ENCODE results near the gene AKAP9.
"Not testable (repeated sequence)": the region's sequence is repeated elsewhere in the genome, so short reads cannot be mapped to it uniquely, and the experiment has no call there.

Gene AKAP9

DNA sequence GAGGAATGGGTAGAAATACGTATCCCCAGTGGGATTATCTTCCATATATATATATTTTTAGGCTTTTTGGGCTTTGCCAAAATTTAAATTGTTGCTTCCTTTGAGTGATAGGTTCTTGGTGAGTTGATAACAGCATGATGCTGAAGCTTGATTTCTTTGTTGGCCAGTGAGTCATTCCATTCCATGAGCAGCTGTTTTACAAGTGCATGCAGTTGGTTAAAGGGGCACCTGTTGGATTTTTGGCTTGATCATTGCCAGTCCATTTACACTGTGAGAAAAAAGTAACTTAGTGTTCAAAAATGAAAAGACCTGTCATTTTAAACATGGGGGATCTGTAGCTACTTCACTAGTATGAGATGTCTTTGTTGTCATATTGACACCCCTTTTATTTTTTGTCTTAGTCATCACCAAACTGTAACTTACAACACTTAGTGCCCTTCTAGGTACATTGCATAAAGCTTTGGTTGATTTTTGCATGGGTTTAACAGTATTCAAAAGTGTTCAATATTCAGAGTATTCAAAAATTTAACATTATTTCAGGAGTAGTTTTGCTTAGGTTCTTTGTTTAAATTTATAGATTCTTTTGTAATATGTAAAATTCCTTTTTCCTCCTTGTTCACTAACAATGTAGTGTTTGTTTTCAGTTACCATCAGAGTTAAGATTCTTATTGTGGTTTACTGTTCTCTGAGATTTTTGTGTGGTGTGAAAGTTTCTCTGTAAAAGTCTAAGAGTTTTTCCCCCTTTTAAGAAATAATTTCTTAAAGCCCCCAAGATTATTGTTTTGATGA is 8.8 kb downstream of the AKAP9 start:
- H3K9me3 ChIP-seq (ENCODE audit: control insufficient read depth, low read length), result no peaks in the 10 kb centered on the region
- no peaks in the 10 kb centered on the region for H3K36me3 ChIP-seq (ENCODE audit: control insufficient read depth, insufficient read depth, low read length)
- H3K4me1 ChIP-seq (ENCODE audit: control insufficient read depth, insufficient read depth, low read length), result no peaks in the 10 kb centered on the region
- H3K27me3 ChIP-seq (ENCODE audit: control insufficient read depth, insufficient read depth, low read length), result no peaks in the 10 kb centered on the region
- no peak overlapping the region for H3K9ac ChIP-seq (ENCODE audit: low read length)
- H3K4me3 ChIP-seq (ENCODE audit: low read length), result no peak overlapping the region

GRCh38 chr7:91953618-91954017 is 13.0 kb downstream of the AKAP9 start:
- no peak overlapping the region for H3K9ac ChIP-seq (ENCODE audit: low read length)
- H3K4me1 ChIP-seq (ENCODE audit: control insufficient read depth, insufficient read depth, low read length), result no peaks in the 10 kb centered on the region
- no peaks in the 10 kb centered on the region for H3K9me3 ChIP-seq (ENCODE audit: control insufficient read depth, low read length)
- no peaks in the 10 kb centered on the region for H3K36me3 ChIP-seq (ENCODE audit: control insufficient read depth, insufficient read depth, low read length)
- no peaks in the 10 kb centered on the region for H3K27me3 ChIP-seq (ENCODE audit: control insufficient read depth, insufficient read depth, low read length)
- no peak overlapping the region for H3K4me3 ChIP-seq (ENCODE audit: low read length)

DNA sequence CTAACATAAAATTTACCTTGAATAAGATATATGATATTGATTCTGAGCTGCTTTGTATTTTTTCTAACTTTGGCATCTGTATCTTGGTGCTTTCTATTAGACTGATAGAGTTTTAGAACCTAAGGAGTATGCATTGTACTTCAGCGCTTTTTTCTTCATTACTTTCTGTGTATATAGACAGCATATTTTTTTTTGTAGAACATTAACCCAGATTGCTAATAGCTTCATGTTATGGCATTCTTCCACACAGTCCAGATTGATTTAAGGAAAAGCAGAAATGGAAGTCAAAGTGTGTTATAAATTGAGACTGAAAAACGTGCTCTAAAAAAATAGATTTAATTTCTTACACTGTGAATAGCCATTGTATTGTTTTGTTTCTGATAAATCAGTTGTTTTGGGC is 15.8 kb downstream of the AKAP9 start:
- not testable (repeated sequence) for H3K4me3 ChIP-seq (ENCODE audit: low read length); H3K27me3 ChIP-seq (ENCODE audit: control insufficient read depth, insufficient read depth, low read length); H3K36me3 ChIP-seq (ENCODE audit: control insufficient read depth, insufficient read depth, low read length)

DNA sequence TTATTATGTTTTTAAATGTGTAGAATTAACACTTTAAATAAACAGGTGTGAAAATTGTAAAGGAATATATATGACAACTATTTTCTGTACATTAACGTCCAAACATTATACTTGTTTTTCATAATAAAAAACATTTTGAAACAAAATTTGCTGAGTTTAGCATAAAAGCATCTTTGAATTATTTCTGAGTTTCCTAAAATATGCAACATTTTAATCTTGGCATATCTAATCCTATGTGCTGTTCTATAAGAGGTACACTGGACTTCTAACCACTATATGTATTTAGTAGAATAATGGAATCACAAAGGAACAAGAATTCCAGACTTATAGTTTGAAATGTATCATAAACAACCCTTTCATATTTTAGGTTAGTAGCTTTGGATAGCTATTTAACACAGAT is 16.6 kb downstream of the AKAP9 start:
- H3K4me3 ChIP-seq (ENCODE audit: low read length), result no peak overlapping the region
- H3K27me3 ChIP-seq (ENCODE audit: control insufficient read depth, insufficient read depth, low read length), result no peaks in the 10 kb centered on the region
- no peak overlapping the region for H3K9ac ChIP-seq (ENCODE audit: low read length)
- no peaks in the 10 kb centered on the region for H3K36me3 ChIP-seq (ENCODE audit: control insufficient read depth, insufficient read depth, low read length)
- H3K9me3 ChIP-seq (ENCODE audit: control insufficient read depth, low read length), result no peaks in the 10 kb centered on the region
- H3K4me1 ChIP-seq (ENCODE audit: control insufficient read depth, insufficient read depth, low read length), result no peaks in the 10 kb centered on the region

More for the DNA sequence above, 15.8 kb downstream of the AKAP9 start:
- not testable (repeated sequence) for H3K9ac ChIP-seq (ENCODE audit: low read length); H3K9me3 ChIP-seq (ENCODE audit: control insufficient read depth, low read length); H3K4me1 ChIP-seq (ENCODE audit: control insufficient read depth, insufficient read depth, low read length)

GRCh38 chr7:91957823-91958222 is 17.2 kb downstream of the AKAP9 start:
- no peak overlapping the region for H3K9ac ChIP-seq (ENCODE audit: low read length)
- no peaks in the 10 kb centered on the region for H3K4me1 ChIP-seq (ENCODE audit: control insufficient read depth, insufficient read depth, low read length)
- H3K36me3 ChIP-seq (ENCODE audit: control insufficient read depth, insufficient read depth, low read length), result no peaks in the 10 kb centered on the region
- H3K9me3 ChIP-seq (ENCODE audit: control insufficient read depth, low read length), result no peaks in the 10 kb centered on the region
- no peak overlapping the region for H3K4me3 ChIP-seq (ENCODE audit: low read length)
- H3K27me3 ChIP-seq (ENCODE audit: control insufficient read depth, insufficient read depth, low read length), result no peaks in the 10 kb centered on the region

DNA sequence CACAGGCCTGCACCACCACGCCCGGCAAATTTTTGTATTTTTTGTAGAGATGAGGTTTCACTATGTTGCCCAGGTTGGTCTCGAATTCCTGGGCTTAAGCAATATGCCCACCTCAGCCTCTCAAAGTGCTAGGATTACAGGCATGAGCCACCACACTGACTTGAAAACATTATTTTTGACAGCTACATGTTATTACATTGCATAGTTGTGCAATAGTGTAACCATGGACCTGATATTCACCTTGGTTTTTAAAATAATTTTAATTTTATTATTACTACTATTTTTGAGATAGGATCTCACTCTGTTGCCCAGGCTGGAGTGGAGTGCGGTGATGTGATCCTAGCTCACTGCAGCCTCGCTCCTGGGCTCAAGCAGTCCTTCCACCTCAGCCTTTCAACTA is 18.4 kb downstream of the AKAP9 start:
- Histone ChIP-seq H3K36me3 (ENCODE audit: control insufficient read depth, insufficient read depth, low read length) (no peaks in the 10 kb centered on the region), H3K9ac (ENCODE audit: low read length) (no peak overlapping the region), H3K9me3 (ENCODE audit: control insufficient read depth, low read length) (no peaks in the 10 kb centered on the region), H3K4me1 (ENCODE audit: control insufficient read depth, insufficient read depth, low read length) (no peaks in the 10 kb centered on the region), H3K27me3 (ENCODE audit: control insufficient read depth, insufficient read depth, low read length) (no peaks in the 10 kb centered on the region), H3K4me3 (ENCODE audit: low read length) (no peak overlapping the region)

DNA sequence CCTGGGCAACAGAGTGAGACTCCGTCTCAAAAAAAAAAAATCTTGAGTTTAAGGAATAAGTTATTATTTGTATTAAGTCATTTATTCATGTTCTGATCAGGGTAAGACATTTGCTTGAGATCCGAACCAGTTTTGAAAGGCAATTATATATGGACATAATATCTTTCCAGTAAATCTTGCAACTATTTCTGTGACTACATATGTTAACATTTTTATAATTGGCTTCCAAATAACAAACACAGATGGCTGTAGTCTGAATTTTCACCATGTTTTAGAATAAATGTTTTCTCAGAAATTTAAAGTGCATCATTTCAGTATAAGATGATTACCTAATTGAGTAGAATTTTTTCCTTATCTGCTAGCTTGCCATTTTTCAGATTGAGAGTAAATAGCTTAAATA is 21.2 kb downstream of the AKAP9 start:
- no peak overlapping the region for H3K4me3 ChIP-seq (ENCODE audit: low read length)
- H3K9ac ChIP-seq (ENCODE audit: low read length), result no peak overlapping the region
- no peaks in the 10 kb centered on the region for H3K4me1 ChIP-seq (ENCODE audit: control insufficient read depth, insufficient read depth, low read length)
- H3K9me3 ChIP-seq (ENCODE audit: control insufficient read depth, low read length), result no peaks in the 10 kb centered on the region
- no peaks in the 10 kb centered on the region for H3K27me3 ChIP-seq (ENCODE audit: control insufficient read depth, insufficient read depth, low read length)
- no peaks in the 10 kb centered on the region for H3K36me3 ChIP-seq (ENCODE audit: control insufficient read depth, insufficient read depth, low read length)

- H3K4me3 ChIP-seq (ENCODE audit: low read length), result no peak overlapping the region
- no peaks in the 10 kb centered on the region for H3K36me3 ChIP-seq (ENCODE audit: control insufficient read depth, insufficient read depth, low read length)
- no peaks in the 10 kb centered on the region for H3K4me1 ChIP-seq (ENCODE audit: control insufficient read depth, insufficient read depth, low read length)
- H3K9me3 ChIP-seq (ENCODE audit: control insufficient read depth, low read length), result no peaks in the 10 kb centered on the region
- no peak overlapping the region for H3K9ac ChIP-seq (ENCODE audit: low read length)
- no peaks in the 10 kb centered on the region for H3K27me3 ChIP-seq (ENCODE audit: control insufficient read depth, insufficient read depth, low read length)
Measured at GRCh38 chr7:91962419-91962818, 21.8 kb downstream of the AKAP9 start.

DNA sequence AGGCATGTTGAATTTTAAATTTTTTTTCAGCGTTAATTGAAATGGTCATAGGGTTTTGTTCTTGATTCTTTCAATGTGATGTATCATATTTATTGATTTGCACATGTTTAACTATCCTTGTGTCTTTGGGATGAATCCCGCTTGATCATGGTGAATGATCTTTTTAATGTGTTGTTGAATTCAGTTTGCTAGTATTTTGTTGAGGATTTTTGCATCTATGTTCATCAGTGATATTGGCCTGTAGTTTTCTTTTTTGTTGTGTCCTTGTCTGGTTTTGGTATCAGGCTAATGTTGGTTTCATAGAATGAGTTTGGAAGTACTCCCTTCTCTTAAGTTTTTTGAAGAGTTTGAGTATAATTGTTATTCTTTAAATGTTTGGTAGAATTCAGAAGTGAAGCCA is 26.9 kb downstream of the AKAP9 start:
- not testable (repeated sequence) for H3K36me3 ChIP-seq (ENCODE audit: control insufficient read depth, insufficient read depth, low read length); H3K4me3 ChIP-seq (ENCODE audit: low read length); H3K9me3 ChIP-seq (ENCODE audit: control insufficient read depth, low read length); H3K27me3 ChIP-seq (ENCODE audit: control insufficient read depth, insufficient read depth, low read length); H3K9ac ChIP-seq (ENCODE audit: low read length); H3K4me1 ChIP-seq (ENCODE audit: control insufficient read depth, insufficient read depth, low read length)

DNA sequence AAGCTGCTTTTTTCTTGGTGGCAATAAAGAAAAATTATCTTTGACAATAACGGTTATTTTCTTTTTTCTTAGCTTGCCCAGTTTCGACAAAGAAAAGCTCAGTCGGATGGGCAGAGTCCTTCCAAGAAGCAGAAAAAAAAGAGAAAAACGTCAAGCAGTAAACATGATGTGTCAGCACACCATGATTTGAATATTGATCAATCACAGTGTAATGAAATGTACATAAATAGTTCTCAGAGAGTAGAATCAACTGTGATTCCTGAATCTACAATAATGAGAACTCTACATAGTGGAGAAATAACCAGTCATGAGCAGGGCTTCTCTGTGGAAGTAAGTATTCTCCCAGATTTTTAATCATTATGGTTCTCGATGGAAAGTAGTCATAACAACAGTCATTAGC is 33.0 kb downstream of the AKAP9 start:
- Histone ChIP-seq H3K4me3 (ENCODE audit: low read length) (no peak overlapping the region), H3K4me1 (ENCODE audit: control insufficient read depth, insufficient read depth, low read length) (no peaks in the 10 kb centered on the region), H3K27me3 (ENCODE audit: control insufficient read depth, insufficient read depth, low read length) (no peaks in the 10 kb centered on the region)

DNA sequence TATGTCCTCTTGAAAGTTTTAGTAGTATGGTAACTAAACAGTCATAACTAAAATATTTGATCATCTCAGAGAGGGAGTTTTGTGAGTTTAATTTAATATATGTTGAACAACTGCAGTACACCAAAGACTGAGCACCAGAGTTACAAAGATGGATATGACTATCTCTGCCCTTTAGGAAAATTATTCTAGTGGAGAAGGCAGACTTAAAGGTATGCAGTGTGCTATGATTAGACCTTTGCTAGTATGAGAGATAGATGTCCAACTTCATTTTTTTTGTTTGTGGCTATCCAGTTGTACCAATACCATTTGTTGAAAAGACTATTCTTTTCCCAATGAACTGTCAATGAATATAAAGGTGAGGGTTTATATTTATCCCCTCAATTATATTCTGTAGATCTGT is 33.4 kb downstream of the AKAP9 start:
- Histone ChIP-seq H3K4me1 (ENCODE audit: control insufficient read depth, insufficient read depth, low read length) (no peaks in the 10 kb centered on the region), H3K36me3 (ENCODE audit: control insufficient read depth, insufficient read depth, low read length) (no peaks in the 10 kb centered on the region), H3K9me3 (ENCODE audit: control insufficient read depth, low read length) (no peaks in the 10 kb centered on the region), H3K4me3 (ENCODE audit: low read length) (no peak overlapping the region), H3K9ac (ENCODE audit: low read length) (no peak overlapping the region), H3K27me3 (ENCODE audit: control insufficient read depth, insufficient read depth, low read length) (no peaks in the 10 kb centered on the region)

More for the DNA sequence above, 33.0 kb downstream of the AKAP9 start:
- no peaks in the 10 kb centered on the region for H3K9me3 ChIP-seq (ENCODE audit: control insufficient read depth, low read length)
- H3K9ac ChIP-seq (ENCODE audit: low read length), result no peak overlapping the region
- H3K36me3 ChIP-seq (ENCODE audit: control insufficient read depth, insufficient read depth, low read length), result no peaks in the 10 kb centered on the region

DNA sequence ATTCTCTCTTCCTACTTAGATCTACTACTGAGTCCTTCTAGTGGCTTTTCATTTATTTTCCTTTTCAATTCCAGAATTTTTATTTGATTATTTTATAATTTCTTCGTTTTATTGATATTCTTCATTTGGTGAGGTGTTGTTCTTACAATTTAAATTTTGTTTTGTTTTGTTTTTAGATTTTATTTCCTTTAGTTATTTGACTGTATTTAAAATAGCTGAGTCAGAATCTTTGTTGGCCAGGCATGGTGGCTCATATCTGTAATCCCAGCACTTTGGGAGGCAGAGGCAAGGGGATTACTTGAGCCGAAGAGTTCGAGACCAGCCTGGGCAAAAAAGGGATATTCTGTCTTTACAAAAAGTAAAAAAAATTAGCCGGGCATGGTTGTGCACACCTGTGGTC is 36.1 kb downstream of the AKAP9 start:
- no peaks in the 10 kb centered on the region for H3K36me3 ChIP-seq (ENCODE audit: control insufficient read depth, insufficient read depth, low read length)

GRCh38 chr7:91979590-91979989 is 38.9 kb downstream of the AKAP9 start:
- no peaks in the 10 kb centered on the region for H3K9me3 ChIP-seq (ENCODE audit: control insufficient read depth, low read length)
- no peaks in the 10 kb centered on the region for H3K36me3 ChIP-seq (ENCODE audit: control insufficient read depth, insufficient read depth, low read length)
- no peaks in the 10 kb centered on the region for H3K27me3 ChIP-seq (ENCODE audit: control insufficient read depth, insufficient read depth, low read length)
- H3K4me1 ChIP-seq (ENCODE audit: control insufficient read depth, insufficient read depth, low read length), result no peaks in the 10 kb centered on the region
- no peak overlapping the region for H3K4me3 ChIP-seq (ENCODE audit: low read length)
- no peak overlapping the region for H3K9ac ChIP-seq (ENCODE audit: low read length)

More for the DNA sequence above, 36.1 kb downstream of the AKAP9 start:
- Histone ChIP-seq H3K9ac (ENCODE audit: low read length) (no peak overlapping the region), H3K9me3 (ENCODE audit: control insufficient read depth, low read length) (no peaks in the 10 kb centered on the region), H3K4me3 (ENCODE audit: low read length) (no peak overlapping the region), H3K4me1 (ENCODE audit: control insufficient read depth, insufficient read depth, low read length) (no peaks in the 10 kb centered on the region), H3K27me3 (ENCODE audit: control insufficient read depth, insufficient read depth, low read length) (no peaks in the 10 kb centered on the region)

Measured in mucosa of stomach (tissue), 1 donor.